IMR-90 (cell line): ENCODE measurements around the gene MACF1. TPM values are rescaled to one million over a fixed set of nuclear protein-coding genes. Genes with fewer than 3 reads are reported as not detected.

Experiments used
- ATAC-seq: fragments of 200-7000 bp; cut with Tn5 transposase; 2 replicates; pipeline ENCODE4 v1.9.1; 2020; ENCODE audit warnings: low read depth, mild to moderate bottlenecking, moderate library complexity
- BruUV-seq: library from RNA; stranded (reverse); fragments of 400-500 nt; replicated peaks from 2 replicates; lab custom pipeline; 2021; lab: Mats Ljungman, UMichigan
- CTCF ChIA-PET: fragments of 300-600 bp; formaldehyde crosslinking; extraction: SDS; loops from one replicate; lab custom pipeline; 2021; ENCODE audit warnings: antibody characterized with exemption; lab: Yijun Ruan, JAX
- POLR2A ChIA-PET: fragments of 300-600 bp; sonication (Branson Sonifier 250); formaldehyde crosslinking; loops from one replicate; lab custom pipeline; 2022; ENCODE audit warnings: antibody characterized with exemption; ENCODE audit not compliant: unreplicated experiment; lab: Charles Lee
- DNase-seq: peaks from one replicate; pipeline ENCODE4 v3.0.0; 2013
- H2AFZ ChIP-seq: replicated peaks from 2 replicates; pipeline ENCODE3; 2013; ENCODE audit warnings: low read length, mild to moderate bottlenecking; ENCODE audit not compliant: poor library complexity
- H2AK5ac ChIP-seq: 2 replicates; pipeline ENCODE4 v1.6.1; 2013; ENCODE audit warnings: low read depth, low read length, inconsistent platforms
- H2AK9ac ChIP-seq: replicated peaks from 2 replicates; pipeline ENCODE3; 2013; ENCODE audit warnings: mild to moderate bottlenecking, low read depth, low read length, moderate library complexity; ENCODE audit not compliant: poor library complexity
- H2BK120ac ChIP-seq: 2 replicates; pipeline ENCODE4 v1.6.1; 2013; ENCODE audit warnings: low read depth, low read length, inconsistent platforms
- H2BK15ac ChIP-seq: 3 replicates; pipeline ENCODE4 v1.6.1; 2013; ENCODE audit warnings: low read depth, low read length, inconsistent platforms
- H2BK20ac ChIP-seq: 2 replicates; pipeline ENCODE4 v1.6.1; 2013; ENCODE audit warnings: low read depth, mild to moderate bottlenecking, inconsistent platforms, low read length, moderate library complexity
- H2BK5ac ChIP-seq: 2 replicates; pipeline ENCODE4 v1.6.1; 2013; ENCODE audit warnings: mild to moderate bottlenecking, low read depth, low read length, inconsistent platforms; ENCODE audit not compliant: poor library complexity, severe bottlenecking
- H3K14ac ChIP-seq: replicated peaks from 2 replicates; pipeline ENCODE4 v1.6.1; 2013; ENCODE audit warnings: low read depth, low read length, inconsistent platforms
- H3K18ac ChIP-seq: 2 replicates; pipeline ENCODE4 v1.6.1; 2013; ENCODE audit warnings: low read depth, low read length, control low read depth
- H3K23ac ChIP-seq: 2 replicates; pipeline ENCODE4 v1.6.1; 2013; ENCODE audit warnings: low read depth, low read length, inconsistent platforms
- H3K27ac ChIP-seq: 2 replicates; pipeline ENCODE4 v1.5.1; 2013; ENCODE audit warnings: mild to moderate bottlenecking, control low read depth, low read length; ENCODE audit not compliant: insufficient read depth
- H3K27me3 ChIP-seq: 2 replicates; pipeline ENCODE4 v1.6.1; 2013; ENCODE audit warnings: low read length; ENCODE audit not compliant: control insufficient read depth, insufficient read depth
- H3K36me3 ChIP-seq: 2 replicates; pipeline ENCODE4 v1.6.1; 2013; ENCODE audit warnings: low read length, mixed read lengths; ENCODE audit not compliant: control insufficient read depth, insufficient read depth
- H3K4ac ChIP-seq: 2 replicates; pipeline ENCODE4 v1.6.1; 2013; ENCODE audit warnings: low read depth, low read length, inconsistent platforms
- H3K4me1 ChIP-seq: 2 replicates; pipeline ENCODE4 v1.6.1; 2013; ENCODE audit warnings: low read length, mixed read lengths; ENCODE audit not compliant: control insufficient read depth, insufficient read depth
- H3K4me2 ChIP-seq: 2 replicates; pipeline ENCODE4 v1.6.1; 2013; ENCODE audit warnings: low read depth, mild to moderate bottlenecking, control low read depth, low read length, moderate library complexity
- H3K4me3 ChIP-seq: 2 replicates; pipeline ENCODE4 v1.5.1; 2013; ENCODE audit warnings: low read depth, mild to moderate bottlenecking, control low read depth, low read length, moderate library complexity; ENCODE audit not compliant: insufficient read depth
- H3K56ac ChIP-seq: 2 replicates; pipeline ENCODE4 v1.6.1; 2013; ENCODE audit warnings: low read length, inconsistent platforms; ENCODE audit not compliant: insufficient read depth; ENCODE audit errors: extremely low read depth
- H3K79me1 ChIP-seq, 2 experiments: 2 replicates each; pipeline ENCODE4 v1.6.1; 2013; ENCODE audit warnings: low read length in 2 of 2, inconsistent platforms in 1 of 2, low read depth in 1 of 2
- H3K9ac ChIP-seq: 2 replicates; pipeline ENCODE4 v1.6.1; 2013; ENCODE audit warnings: low read depth, low read length, control low read depth
- H3K9me1 ChIP-seq: 2 replicates; pipeline ENCODE4 v1.6.1; 2013; ENCODE audit warnings: low read length, inconsistent platforms; ENCODE audit not compliant: insufficient read depth
- H3K9me3 ChIP-seq: 2 replicates; pipeline ENCODE4 v1.6.1; 2013; ENCODE audit warnings: low read length; ENCODE audit not compliant: control insufficient read depth, insufficient read depth
- H4K20me1 ChIP-seq: 2 replicates; pipeline ENCODE4 v1.6.1; 2013; ENCODE audit warnings: low read length, inconsistent platforms; ENCODE audit not compliant: insufficient read depth
- H4K5ac ChIP-seq: 2 replicates; pipeline ENCODE4 v1.6.1; 2013; ENCODE audit warnings: mild to moderate bottlenecking, low read depth, low read length, control low read depth
- H4K8ac ChIP-seq, 2 experiments: 2 replicates each; pipeline ENCODE4 v1.6.1; 2013; ENCODE audit warnings: low read depth in 2 of 2, low read length in 2 of 2, control low read depth in 1 of 2, inconsistent platforms in 1 of 2
- H4K91ac ChIP-seq: 2 replicates; pipeline ENCODE4 v1.6.1; 2013; ENCODE audit warnings: low read depth, low read length, inconsistent platforms; ENCODE audit not compliant: insufficient read depth
- CHD1 ChIP-seq: IDR thresholded peaks from 2 replicates; pipeline ENCODE4 v1.6.1; 2012; ENCODE audit warnings: low read depth, low read length, improper control_type of control experiment
- FOS ChIP-seq: fragments of 150-350 bp; IDR thresholded peaks from 2 replicates; pipeline ENCODE4 v1.6.1; 2016; ENCODE audit warnings: low read depth, low read length
- MAZ ChIP-seq: IDR thresholded peaks from 2 replicates; pipeline ENCODE4 v1.6.1; 2012; ENCODE audit warnings: low read depth, mild to moderate bottlenecking, low read length, improper control_type of control experiment, moderate library complexity, borderline replicate concordance
- NFE2L2 ChIP-seq: fragments of 150-350 bp; IDR thresholded peaks from 2 replicates; pipeline ENCODE4 v1.6.1; 2016; ENCODE audit warnings: low read depth, mild to moderate bottlenecking, low read length
- POLR2A ChIP-seq: IDR thresholded peaks from 2 replicates; pipeline ENCODE4 v1.6.1; 2012; ENCODE audit warnings: mild to moderate bottlenecking, low read depth, low read length
- RAD21 ChIP-seq: IDR thresholded peaks from 2 replicates; pipeline ENCODE4 v1.6.1; 2012; ENCODE audit warnings: low read length, improper control_type of control experiment
- RCOR1 ChIP-seq: IDR thresholded peaks from 2 replicates; pipeline ENCODE4 v1.6.1; 2012; ENCODE audit warnings: mild to moderate bottlenecking, low read length, improper control_type of control experiment; ENCODE audit not compliant: insufficient replicate concordance
- SMC3 ChIP-seq: fragments of 150-350 bp; IDR thresholded peaks from 2 replicates; pipeline ENCODE4 v1.6.1; 2016; ENCODE audit warnings: low read depth, mild to moderate bottlenecking, antibody characterized with exemption, low read length, moderate library complexity
- USF2 ChIP-seq: fragments of 150-350 bp; IDR thresholded peaks from 2 replicates; pipeline ENCODE4 v1.6.1; 2017; ENCODE audit warnings: mild to moderate bottlenecking, antibody characterized with exemption, low read length, low read depth
- dilution Hi-C: fragments of 300-500 bp; cut with HindIII; formaldehyde crosslinking; loops from one replicate; pipeline ENCODE4 v1.14.3; 2018; ENCODE audit warnings: low sequenced_read_pairs; ENCODE audit not compliant: unreplicated experiment
- in situ Hi-C: fragments of 300-500 bp; cut with MboI; formaldehyde crosslinking; loops from 3 replicates; pipeline ENCODE4 v1.14.3; 2019; ENCODE audit warnings: low sequenced_read_pairs, inconsistent platforms, mixed read lengths
- intact Hi-C: fragments of 100-400 bp; cut with micrococcal nuclease; formaldehyde crosslinking; loops from 2 replicates; pipeline ENCODE4 v1.10.0; 2022
- polyA plus RNA-seq, 3 experiments: library from polyadenylated mRNA; depleted of rRNA; stranded (reverse); fragments of >200 nt; gene quantifications; 2 replicates each; pipeline ENCODE4 v1.2.3, GENCODE V29; 2012; ENCODE audit warnings: low replicate concordance in 1 of 3
- total RNA-seq: library from RNA; depleted of rRNA; stranded (reverse); fragments of >200 nt; gene quantifications from 2 replicates; pipeline ENCODE4 v1.2.3, GENCODE V29; 2012

MACF1 gene
- total and polyA plus RNA-seq, 2 of the 4 experiments (the other 2 are of a cell fraction): 67.6 to 369 TPM

GRCh38 chr1:39441797-39442196 is 237.3 kb downstream of the MACF1 start:
- H2BK15ac ChIP-seq: no peak overlapping the region
- no peak overlapping the region for H3K18ac ChIP-seq
- H3K9me1 ChIP-seq: peaks cover 3% of the 10 kb centered on the region; the same call in 1 of the 2 replicates
- H3K9ac ChIP-seq: no peak overlapping the region
- no peak overlapping the region for H3K56ac ChIP-seq
- no peaks in the 10 kb centered on the region for H3K27me3 ChIP-seq
- no peak overlapping the region for H3K27ac ChIP-seq
- no peak overlapping the region for H2BK20ac ChIP-seq
- peaks cover 74% of the 10 kb centered on the region for H3K36me3 ChIP-seq
- H2AK9ac ChIP-seq: no peak overlapping the region
- no peaks in the 10 kb centered on the region for H3K4me1 ChIP-seq
- in situ Hi-C loops: no loop called here
- no peak overlapping the region for H2AK5ac ChIP-seq
- H3K79me1 ChIP-seq: peaks cover 21 to 44% of the 10 kb centered on the region in 2 experiments
- no peak overlapping the region for H2BK120ac ChIP-seq
- ATAC-seq: no peak
- no peak overlapping the region for H3K4me2 ChIP-seq
- H3K4ac ChIP-seq: no peak overlapping the region
- H3K23ac ChIP-seq: no peak overlapping the region
- ChIA-PET POLR2A (no interaction called here), CTCF (no interaction called here)
- H3K14ac ChIP-seq: no peak overlapping the region
- TF ChIP-seq FOS (no peak), USF2 (no peak), RCOR1 (no peak), MAZ (no peak), SMC3 (no peak), RAD21 (no peak), POLR2A (no peak), NFE2L2 (no peak), CHD1 (no peak)
- no peak overlapping the region for H4K5ac ChIP-seq
- H4K91ac ChIP-seq: no peak overlapping the region
- no peak overlapping the region for H2AFZ ChIP-seq
- no peaks in the 10 kb centered on the region; the same call in 1 of the 2 replicates for H4K20me1 ChIP-seq
- no peak for DNase-seq
- no peak overlapping the region for H4K8ac ChIP-seq
- H3K9me3 ChIP-seq: no peaks in the 10 kb centered on the region
- H2BK5ac ChIP-seq: no peak overlapping the region
- intact Hi-C loops: no loop called here
- no TSS peak for BruUV-seq
- H3K4me3 ChIP-seq: no peak overlapping the region
- dilution Hi-C loops: no loop called here
